K562 (cell line): ENCODE results near the gene DAB2. TPM values are rescaled to one million over a fixed set of nuclear protein-coding genes. Genes with fewer than 3 reads are reported as not detected.

ENCODE experiments used
- ATAC-seq: fragments of 200-7000 bp; cut with Tn5 transposase; 3 replicates; pipeline ENCODE4 v1.9.1; 2020; ENCODE audit warnings: moderate library complexity
- BruUV-seq: library from RNA; stranded (reverse); fragments of 400-500 nt; replicated peaks from 2 replicates; lab custom pipeline; 2021; lab: Mats Ljungman, UMichigan
- CTCF ChIA-PET: fragments of 300-600 bp; formaldehyde crosslinking; extraction: SDS; loops from one replicate; lab custom pipeline; 2021; ENCODE audit warnings: low intra/inter-chr PET ratio; lab: Yijun Ruan, JAX
- POLR2A ChIA-PET: fragments of 300-600, 350-650 bp; sonication (Branson Sonifier 250); formaldehyde crosslinking; extraction: SDS; loops from one replicate; lab custom pipeline; 2021; ENCODE audit warnings: antibody characterized with exemption, inconsistent platforms; lab: Yijun Ruan, JAX
- DNase-seq, 4 experiments: peaks; one replicate each; pipeline versions ENCODE4 v3.0.0 to v3.0.0-alpha.2; 2011 to 2018; ENCODE audit warnings: low spot score in 3 of 4, mixed read lengths in 3 of 4; ENCODE audit errors: extremely low read depth in 1 of 4
- FAIRE-seq: peaks from 2 replicates; lab custom pipeline; 2011; peaks lifted over from hg19 to GRCh38; lab: Jason Lieb, UNC
- H2AFZ ChIP-seq: 2 replicates; pipeline ENCODE4 v1.6.0; 2011; ENCODE audit warnings: low read depth, low read length, control low read depth, inconsistent platforms
- H3K27ac ChIP-seq: fragments of 200-600 bp; 3 replicates; pipeline ENCODE4 v1.8.0; 2011; ENCODE audit warnings: low read depth, mild to moderate bottlenecking, control low read depth, inconsistent platforms, low read length, moderate library complexity, mixed read lengths; ENCODE audit errors: extremely low read depth
- H3K27me3 ChIP-seq, 2 experiments: fragments of 300-600 bp in 1 of 2; 2 replicates in 1 of 2; 3 replicates in 1 of 2; pipeline versions ENCODE4 v1.6.0 to v1.8.0; 2011; ENCODE audit warnings: inconsistent platforms in 2 of 2, low read length in 2 of 2, mild to moderate bottlenecking in 1 of 2, mixed read lengths in 1 of 2, moderate library complexity in 1 of 2; ENCODE audit not compliant: control insufficient read depth in 2 of 2, insufficient read depth in 2 of 2
- H3K36me3 ChIP-seq: fragments of 300-600 bp; 3 replicates; pipeline ENCODE4 v1.8.0; 2011; ENCODE audit warnings: mild to moderate bottlenecking, low read length, inconsistent platforms; ENCODE audit not compliant: control insufficient read depth, insufficient read depth
- H3K4me1 ChIP-seq, 2 experiments: fragments of 200-600 bp in 1 of 2; replicated peaks in 1 of 2; 2 replicates in 1 of 2; 3 replicates in 1 of 2; pipeline versions ENCODE4 v1.5.1 to v1.8.0; 2011; ENCODE audit warnings: inconsistent platforms in 2 of 2, low read length in 2 of 2, mild to moderate bottlenecking in 1 of 2, mixed read lengths in 1 of 2, moderate library complexity in 1 of 2; ENCODE audit not compliant: control insufficient read depth in 2 of 2, insufficient read depth in 2 of 2
- H3K4me2 ChIP-seq: 2 replicates; pipeline ENCODE4 v1.6.1; 2011; ENCODE audit warnings: low read length, control low read depth, inconsistent platforms, mixed read lengths; ENCODE audit not compliant: insufficient read depth
- H3K4me3 ChIP-seq: fragments of 200-600 bp; sonication (generic), shearing (Covaris generic); 2 replicates; pipeline ENCODE4 v1.5.1; 2016; ENCODE audit warnings: control low read depth, inconsistent platforms
- H3K79me2 ChIP-seq: fragments of 200-600 bp; 3 replicates; pipeline ENCODE4 v1.8.0; 2011; ENCODE audit warnings: low read length, inconsistent platforms; ENCODE audit not compliant: control insufficient read depth, insufficient read depth
- H3K9ac ChIP-seq, 2 experiments: 2 replicates each; pipeline versions ENCODE4 v1.6.0 to v1.6.1; 2011; ENCODE audit warnings: low read depth in 2 of 2, low read length in 2 of 2, control low read depth in 1 of 2, inconsistent platforms in 1 of 2, mild to moderate bottlenecking in 1 of 2, mixed read lengths in 1 of 2; ENCODE audit not compliant: insufficient read depth in 1 of 2
- H3K9me1 ChIP-seq: one replicate; pipeline ENCODE4 v1.6.0; 2011; ENCODE audit warnings: inconsistent platforms, mild to moderate bottlenecking, low read length, moderate library complexity; ENCODE audit not compliant: control insufficient read depth, insufficient read depth
- H3K9me3 ChIP-seq: replicated peaks from 2 replicates; pipeline ENCODE4 v1.5.1; 2011; ENCODE audit warnings: low read depth, low read length, inconsistent platforms; ENCODE audit not compliant: control insufficient read depth, insufficient read depth
- H4K20me1 ChIP-seq: replicated peaks from 2 replicates; pipeline ENCODE4 v1.6.1; 2011; ENCODE audit warnings: low read length, inconsistent platforms, mixed read lengths; ENCODE audit not compliant: control insufficient read depth, insufficient read depth
- ATF7 ChIP-seq: fragments of 450-650 bp; IDR thresholded peaks from 2 replicates; pipeline ENCODE4 v1.7.1; 2014; ENCODE audit warnings: mild to moderate bottlenecking, moderate library complexity
- COPS2 ChIP-seq: fragments of 450-650 bp; conservative IDR thresholded peaks from 2 replicates; pipeline ENCODE4 v1.6.1; 2016; ENCODE audit warnings: mild to moderate bottlenecking, moderate library complexity
- DDX20 ChIP-seq: fragments of 450-650 bp; IDR thresholded peaks from 2 replicates; pipeline ENCODE4 v1.6.1; 2016; ENCODE audit warnings: missing genetic modification characterization, low read depth, mild to moderate bottlenecking, missing compliant biosample characterization, moderate library complexity
- ETS2 ChIP-seq: IDR thresholded peaks from 2 replicates; pipeline ENCODE4 v1.6.1; 2016; ENCODE audit warnings: borderline replicate concordance, missing genetic modification characterization, mild to moderate bottlenecking, moderate library complexity, missing compliant biosample characterization; ENCODE audit not compliant: poor library complexity, severe bottlenecking
- GTF2F1 ChIP-seq: IDR thresholded peaks from 2 replicates; pipeline ENCODE4 v1.6.1; 2011; ENCODE audit warnings: low read depth, low read length, improper control_type of control experiment
- NONO ChIP-seq, 2 experiments: fragments of 200-400 bp in 1 of 2; fragments of 450-650 bp in 1 of 2; formaldehyde crosslinking in 1 of 2; IDR thresholded peaks; 2 replicates each; pipeline ENCODE4 v1.6.1; 2017; ENCODE audit warnings: low read depth in 2 of 2, mild to moderate bottlenecking in 2 of 2, moderate library complexity in 2 of 2, low read length in 1 of 2
- PTRF ChIP-seq: fragments of 450-650 bp; IDR thresholded peaks from 2 replicates; pipeline ENCODE4 v1.6.1; 2016; ENCODE audit warnings: mild to moderate bottlenecking, missing genetic modification characterization, missing compliant biosample characterization
- SMAD4 ChIP-seq: fragments of 250-450 bp; sonication (Bioruptor Pico); conservative IDR thresholded peaks from 2 replicates; pipeline ENCODE4 v1.8.0; 2021; ENCODE audit warnings: inconsistent platforms, mild to moderate bottlenecking, moderate library complexity
- ZC3H4 ChIP-seq: sonication (generic); formaldehyde crosslinking; IDR thresholded peaks from 2 replicates; pipeline ENCODE4 v1.9.0; 2021; ENCODE audit warnings: missing genetic modification reagents, borderline replicate concordance
- ZNF408 ChIP-seq: fragments of 250-450 bp; sonication (Bioruptor Pico); IDR thresholded peaks from 2 replicates; pipeline ENCODE4 v1.4.0; 2020; ENCODE audit warnings: low read depth, mild to moderate bottlenecking, moderate library complexity
- ZNF551 ChIP-seq: fragments of 250-450 bp; sonication (Bioruptor Pico); IDR thresholded peaks from 2 replicates; pipeline ENCODE4 v1.5.0; 2021; ENCODE audit warnings: mild to moderate bottlenecking, moderate library complexity
- ZNF561 ChIP-seq: fragments of 450-650 bp; formaldehyde crosslinking; conservative IDR thresholded peaks from 2 replicates; pipeline ENCODE4 v1.4.0; 2020; ENCODE audit warnings: mild to moderate bottlenecking, moderate library complexity
- ZNF717 ChIP-seq: fragments of 250-450 bp; sonication (Bioruptor Pico); IDR thresholded peaks from 2 replicates; pipeline ENCODE4 v1.5.0; 2021
- WGBS: fragments of 100-300 bp; shearing (Covaris generic); methylation state at CpG from one replicate; pipeline ENCODE4 v1.1.6; 2016; ENCODE audit warnings: low coverage, mixed read lengths; ENCODE audit not compliant: insufficient coverage; ENCODE audit errors: missing lambda C conversion rate; 5-methylcytosine and 5-hydroxymethylcytosine counted together
- in situ Hi-C: fragments of 300-500 bp; cut with MboI; formaldehyde crosslinking; loops from 4 replicates; pipeline ENCODE4 v1.15.0; 2018; ENCODE audit warnings: inconsistent platforms, mixed read lengths
- intact Hi-C: fragments of 100-400 bp; cut with micrococcal nuclease; formaldehyde crosslinking; loops from 2 replicates; pipeline ENCODE4 v1.14.2; 2022
- polyA plus RNA-seq, 8 experiments: library from polyadenylated mRNA; depleted of rRNA in 4 of 8; stranded (reverse) in 5 of 8; unstranded in 3 of 8; fragments of >200 nt; fragmentation: Nextera tagmentation in 2 of 8; fragmentation: Illumina TruSeq in 1 of 8; extraction: Ambion mirVana in 2 of 8; extraction: Trizol in 1 of 8; gene quantifications; 2 replicates each; pipeline versions ENCODE4 v1.2.1 to v1.2.3, GENCODE V29; 2011 to 2014; ENCODE audit warnings: inconsistent platforms in 1 of 8, missing spikeins in 1 of 8
- total RNA-seq, 7 experiments: library from RNA; depleted of rRNA in 6 of 7; stranded (reverse); fragments of >200 nt in 6 of 7; fragmentation: Illumina TruSeq in 2 of 7; extraction: Trizol in 2 of 7; gene quantifications; 2 replicates each; pipeline versions ENCODE4 v1.2.1 to v1.2.3, GENCODE V29; 2011 to 2021; ENCODE audit warnings: low replicate concordance in 1 of 7
- TF ChIP-seq, protein P1 (sequence below): fragments of 250-450 bp; sonication (Bioruptor Pico); IDR thresholded peaks from 2 replicates; pipeline ENCODE4 v1.8.0; 2022; ENCODE audit warnings: moderate library complexity, mild to moderate bottlenecking, inconsistent platforms
- TF ChIP-seq, protein P2 (sequence below): sonication (generic); formaldehyde crosslinking; IDR thresholded peaks from 2 replicates; pipeline ENCODE4 v1.8.0; 2022; ENCODE audit warnings: mild to moderate bottlenecking, missing genetic modification reagents

DAB2 gene
- total and polyA plus RNA-seq, 9 of the 15 experiments (the other 6 are each of a cell fraction or from before 2014, with no cell fraction given) = 6.6 to 29.9 (median 24.1) TPM

DNA sequence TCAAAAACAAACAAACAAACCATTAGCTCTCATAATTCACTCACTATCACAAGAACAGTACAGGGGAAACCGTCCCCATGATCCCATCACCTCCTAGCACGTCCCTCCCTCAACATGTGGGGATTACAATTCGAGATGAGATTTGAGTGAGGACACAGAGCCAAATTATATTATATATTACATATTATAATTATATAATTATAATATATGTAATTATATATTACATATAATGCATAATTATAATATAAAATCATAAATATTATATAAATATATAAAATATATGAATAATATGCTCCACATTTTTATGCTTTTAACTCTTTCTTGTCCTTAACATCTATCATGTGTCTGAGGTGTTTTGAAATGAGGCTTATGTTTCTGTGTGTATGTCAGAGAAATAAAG is 57.1 kb downstream of the DAB2 start:
- no peak for DNase-seq
- H3K4me1 ChIP-seq = 0 out of 5 replicates have a peak, but pooled peaks cover 0 to 3% of the 10 kb centered on the region in 2 experiments
- ATAC-seq = no peak
- no peak overlapping the region for H3K27ac ChIP-seq
- no peaks in the 10 kb centered on the region for H3K9me3 ChIP-seq
- H3K4me3 ChIP-seq = no peak overlapping the region
- no peak overlapping the region for H3K9ac ChIP-seq
- 1% methylated on average over 3 of the region's 3 CpGs for WGBS
- H2AFZ ChIP-seq = no peak overlapping the region
- BruUV-seq = no TSS peak
- no peaks in the 10 kb centered on the region for H3K79me2 ChIP-seq
- TF ChIP-seq, protein P1, sequence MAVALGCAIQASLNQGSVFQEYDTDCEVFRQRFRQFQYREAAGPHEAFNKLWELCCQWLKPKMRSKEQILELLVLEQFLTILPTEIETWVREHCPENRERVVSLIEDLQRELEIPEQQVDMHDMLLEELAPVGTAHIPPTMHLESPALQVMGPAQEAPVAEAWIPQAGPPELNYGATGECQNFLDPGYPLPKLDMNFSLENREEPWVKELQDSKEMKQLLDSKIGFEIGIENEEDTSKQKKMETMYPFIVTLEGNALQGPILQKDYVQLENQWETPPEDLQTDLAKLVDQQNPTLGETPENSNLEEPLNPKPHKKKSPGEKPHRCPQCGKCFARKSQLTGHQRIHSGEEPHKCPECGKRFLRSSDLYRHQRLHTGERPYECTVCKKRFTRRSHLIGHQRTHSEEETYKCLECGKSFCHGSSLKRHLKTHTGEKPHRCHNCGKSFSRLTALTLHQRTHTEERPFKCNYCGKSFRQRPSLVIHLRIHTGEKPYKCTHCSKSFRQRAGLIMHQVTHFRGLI (CRISPR knock-in tag) = no peak
- TF ChIP-seq SMAD4 (CRISPR knock-in tag) = no peak
- TF ChIP-seq PTRF (tag) = no peak
- no peak for TF ChIP-seq ZNF408 (CRISPR knock-in tag)
- TF ChIP-seq, protein P2, sequence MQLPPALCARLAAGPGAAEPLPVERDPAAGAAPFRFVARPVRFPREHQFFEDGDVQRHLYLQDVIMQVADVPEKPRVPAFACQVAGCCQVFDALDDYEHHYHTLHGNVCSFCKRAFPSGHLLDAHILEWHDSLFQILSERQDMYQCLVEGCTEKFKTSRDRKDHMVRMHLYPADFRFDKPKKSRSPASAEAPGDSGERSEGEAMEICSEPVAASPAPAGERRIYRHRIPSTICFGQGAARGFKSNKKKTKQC (CRISPR knock-in tag) = no peak
- no peak for TF ChIP-seq ETS2 (tag)
- no peak for TF ChIP-seq ZNF561 (CRISPR knock-in tag)
- no peak for TF ChIP-seq ZNF551 (CRISPR knock-in tag)
- TF ChIP-seq ZC3H4 = no peak
- no peak for TF ChIP-seq COPS2
- no peak for TF ChIP-seq ATF7
- TF ChIP-seq ZNF717 (CRISPR knock-in tag) = no peak
- no peak for TF ChIP-seq DDX20 (tag)
- TF ChIP-seq GTF2F1 = no peak
- TF ChIP-seq NONO (IDR thresholded peaks at IDR 0.05; ENCODE audit: low read depth in 2 of 2, low read length in 1 of 2) = no peak
- ChIA-PET CTCF (no interaction called here), POLR2A (interaction anchor here (0.6 to 0.7 kb wide), 2 partner anchors 195 to 753 kb away, joined by 4 read pairs; no protein-coding TSS in a partner anchor)
- FAIRE-seq = no peak
- H3K9me1 ChIP-seq = no peaks in the 10 kb centered on the region
- H3K27me3 ChIP-seq = peaks cover 0 to 4% of the 10 kb centered on the region in 2 experiments; a peak in 1 of 5 replicates
- in situ Hi-C loops (no loop called here), intact Hi-C loops (no loop called here)
- H3K36me3 ChIP-seq = no peaks in the 10 kb centered on the region
- H3K4me2 ChIP-seq = no peak overlapping the region
- H4K20me1 ChIP-seq = no peaks in the 10 kb centered on the region
